ENCODE measurements around the gene LENG8. TPM values are rescaled to one million over a fixed set of nuclear protein-coding genes. Genes with fewer than 3 reads are reported as not detected.

Gene LENG8
- total and polyA plus RNA-seq, 2 of the 8 experiments (the other 6 are each of a cell fraction or from before 2014, with no cell fraction given): 62.2 to 108 TPM

- Histone ChIP-seq H3K4me1 (replicated peaks in 1 of 4; ENCODE audit: control insufficient read depth in 3 of 4, insufficient read depth in 4 of 4, low read length in 3 of 4) (peaks cover 0 to 1% (median 0%) of the 10 kb centered on the region in 4 experiments; a peak in 4 of 7 replicates), H3K14ac (ENCODE audit: insufficient read length) (no peak overlapping the region), H3K23me2 (ENCODE audit: low read depth, low read length) (no peaks in the 10 kb centered on the region; the same call in 1 of the 2 replicates), H2BK120ac (replicated peaks; ENCODE audit: low read depth, low read length) (no peak overlapping the region), H3K18ac (ENCODE audit: extremely low read depth, low read length) (no peak overlapping the region), H3K27ac (ENCODE audit: low read depth, low read length) (no peak overlapping the region), H3K4me3 (ENCODE audit: extremely low read depth in 1 of 4, insufficient read depth in 2 of 4, low read depth in 3 of 4, low read length in 4 of 4) (no peak overlapping the region), H3K79me2 (ENCODE audit: control insufficient read depth in 1 of 2, insufficient read depth in 2 of 2, low read length in 2 of 2) (peaks cover 10 to 37% of the 10 kb centered on the region in 2 experiments), H4K8ac (ENCODE audit: extremely low read depth, insufficient read depth, low read length) (no peak overlapping the region), H2BK20ac (ENCODE audit: low read length) (no peak overlapping the region), H3K9ac (replicated peaks in 1 of 4; ENCODE audit: extremely low read depth in 1 of 4, low read depth in 3 of 4, low read length in 3 of 4) (no peak overlapping the region), H3K36me3 (ENCODE audit: control insufficient read depth in 2 of 4, insufficient read depth in 4 of 4, low read length in 3 of 4) (peaks cover 55 to 76% (median 72%) of the 10 kb centered on the region in 4 experiments), H3K27me3 (replicated peaks in 1 of 4; ENCODE audit: control insufficient read depth in 3 of 4, extremely low read depth in 1 of 4, insufficient read depth in 3 of 4, low read length in 3 of 4) (no peaks in the 10 kb centered on the region), H2BK12ac (ENCODE audit: low read depth, low read length) (no peak overlapping the region), H3K56ac (replicated peaks; ENCODE audit: insufficient read length, low read depth, low read length) (no peak overlapping the region), H2AK5ac (ENCODE audit: low read depth, low read length) (no peak overlapping the region), H4K20me1 (replicated peaks in 1 of 2; ENCODE audit: control insufficient read depth in 1 of 2, insufficient read depth in 2 of 2, low read length in 2 of 2) (peaks cover 20 to 66% of the 10 kb centered on the region in 2 experiments), H3K4me2 (ENCODE audit: insufficient read depth in 1 of 2, low read depth in 2 of 2, low read length in 2 of 2) (no peak overlapping the region), H3K79me1 (ENCODE audit: low read depth, low read length) (peaks cover 27% of the 10 kb centered on the region), H3K23ac (ENCODE audit: insufficient read length) (no peak overlapping the region), H4K91ac (replicated peaks; ENCODE audit: insufficient read length, low read length) (no peak overlapping the region), H4K5ac (ENCODE audit: insufficient read length, low read depth, low read length) (no peak overlapping the region), H2AFZ (ENCODE audit: low read length) (no peak overlapping the region), H3K9me3 (ENCODE audit: insufficient read depth in 2 of 2, low read depth in 1 of 2, low read length in 1 of 2) (no peaks in the 10 kb centered on the region), H2BK15ac (ENCODE audit: low read length) (no peak overlapping the region), H2BK5ac (ENCODE audit: low read depth, low read length) (no peak overlapping the region), H3K4ac (replicated peaks; ENCODE audit: insufficient read length, low read depth, low read length) (no peak overlapping the region)
- DNase-seq (ENCODE audit: low read depth in 1 of 2, low spot score in 2 of 2) (no peak), FAIRE-seq (no peak)
- CTCF ChIA-PET (ENCODE audit: partially characterized antibody): interaction anchor here (0.6 to 3.7 kb wide), 3 partner anchors 16 to 108 kb away, joined by 3 to 19 read pairs (median 4); no protein-coding TSS in a partner anchor
- POLR2A ChIA-PET (ENCODE audit: partially characterized antibody): interaction anchor here (0.8 to 10.3 kb wide), 7 partner anchors 6 to 40 kb away, joined by 3 to 129 read pairs (median 3); partner anchors contain the start of genes LENG9 and TTYH1
- WGBS, 2 experiments (ENCODE audit: extremely low coverage in 1 of 2, insufficient coverage in 1 of 2, insufficient read length in 1 of 2, insufficient replicate concordance in 2 of 2, low coverage in 1 of 2, low lambda C conversion rate in 2 of 2, missing lambda C conversion rate in 1 of 2): 94% methylated on average over 23 of the region's 33 CpGs; no CpG with 5 or more reads in 1 of the 2 experiments
- no peak for TF ChIP-seq KDM1A (IDR thresholded peaks at IDR 0.05; ENCODE audit: borderline replicate concordance, low read length)
- TF ChIP-seq ATF2 (IDR thresholded peaks at IDR 0.05; ENCODE audit: low read length): no peak
- no peak for TF ChIP-seq SP2 (IDR thresholded peaks at IDR 0.05; ENCODE audit: low read length)
- TF ChIP-seq ASH2L (IDR thresholded peaks at IDR 0.05; ENCODE audit: low read length): no peak
- no peak for TF ChIP-seq SIRT6 (IDR thresholded peaks at IDR 0.05; ENCODE audit: low read length)
- TF ChIP-seq SP4 (IDR thresholded peaks at IDR 0.05; ENCODE audit: low read length): no peak
- TF ChIP-seq RXRA (IDR thresholded peaks at IDR 0.05; ENCODE audit: insufficient read depth, low read depth, low read length): no peak
- no peak for TF ChIP-seq EGR1 (IDR thresholded peaks at IDR 0.05; ENCODE audit: borderline replicate concordance, low read depth, low read length)
- TF ChIP-seq CBX5 (IDR thresholded peaks at IDR 0.05; ENCODE audit: low read depth, low read length): no peak
- TF ChIP-seq SP1 (IDR thresholded peaks at IDR 0.05; ENCODE audit: low read depth, low read length): no peak
- no peak for TF ChIP-seq POLR2AphosphoS5 (IDR thresholded peaks at IDR 0.05; ENCODE audit: low read depth, low read length)
Observed at GRCh38 chr19:54454781-54455675, 6.0 kb downstream of the LENG8 start.

Data from H1 (cell line).